Skeletal muscle tissue (tissue), 4 donors: ENCODE data around the gene AP3B2. TPM values are rescaled to one million over a fixed set of nuclear protein-coding genes. Genes with fewer than 3 reads are reported as not detected.

ENCODE experiments used
- H3K27ac ChIP-seq: one replicate; pipeline ENCODE4 v1.7.0; 2013; ENCODE audit warnings: mild to moderate bottlenecking, low read depth, low read length, inconsistent platforms
- H3K27me3 ChIP-seq, 3 donors: one replicate each; pipeline ENCODE4 v1.7.0; 2013; ENCODE audit warnings: low read length in 3 of 3; ENCODE audit not compliant: control insufficient read depth in 3 of 3, insufficient read depth in 3 of 3
- H3K36me3 ChIP-seq, 3 donors: one replicate each; pipeline ENCODE4 v1.7.0; 2013; ENCODE audit warnings: low read length in 3 of 3; ENCODE audit not compliant: control insufficient read depth in 3 of 3, insufficient read depth in 3 of 3
- H3K4me1 ChIP-seq, 3 donors: one replicate each; pipeline ENCODE4 v1.7.0; 2013; ENCODE audit warnings: low read length in 3 of 3, mild to moderate bottlenecking in 3 of 3; ENCODE audit not compliant: control insufficient read depth in 3 of 3, insufficient read depth in 3 of 3
- H3K4me3 ChIP-seq, 3 donors: one replicate each; pipeline ENCODE4 v1.7.0; 2013; ENCODE audit warnings: low read length in 3 of 3
- H3K9ac ChIP-seq, 3 donors: one replicate each; pipeline ENCODE4 v1.7.0; 2013; ENCODE audit warnings: low read length in 3 of 3, mild to moderate bottlenecking in 3 of 3, moderate library complexity in 2 of 3, low read depth in 1 of 3
- H3K9me3 ChIP-seq, 3 donors: one replicate each; pipeline ENCODE4 v1.7.0; 2013; ENCODE audit warnings: low read length in 3 of 3; ENCODE audit not compliant: control insufficient read depth in 3 of 3
- total RNA-seq: library from RNA; depleted of rRNA; stranded (reverse); fragments of >200 nt; gene quantifications from one replicate; pipeline ENCODE4 v1.2.3, GENCODE V29; 2014
- donor health status: Osteomylitis.

The AP3B2 gene
- total RNA-seq, 1 donor from 2014 or later: not detected

DNA sequence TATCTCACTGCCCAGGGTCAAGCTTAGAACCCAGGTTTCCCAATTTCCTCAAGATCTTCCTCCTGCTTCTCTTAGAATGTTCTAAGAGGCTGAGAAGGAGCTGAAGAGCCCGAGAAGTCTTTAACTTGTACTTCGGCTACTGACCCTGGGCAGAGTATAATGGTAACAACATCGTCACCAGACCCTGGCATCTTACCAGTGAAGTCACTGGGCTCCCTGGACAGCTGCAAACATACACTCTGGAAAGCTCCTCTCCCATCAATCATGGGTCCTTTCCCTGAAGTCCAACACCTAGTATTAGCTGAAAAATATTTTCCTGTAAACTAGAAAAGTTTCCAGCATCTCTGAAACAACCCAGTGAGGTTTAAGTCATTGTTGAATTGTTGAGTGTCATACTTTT is 85.2 kb downstream of the AP3B2 start:
- Histone ChIP-seq H3K27ac (no peak overlapping the region), H3K9ac (no peak overlapping the region), H3K27me3 (no peaks in the 10 kb centered on the region), H3K9me3 (no peaks in the 10 kb centered on the region), H3K4me3 (no peak overlapping the region), H3K36me3 (no peaks in the 10 kb centered on the region), H3K4me1 (no peaks in the 10 kb centered on the region)

DNA sequence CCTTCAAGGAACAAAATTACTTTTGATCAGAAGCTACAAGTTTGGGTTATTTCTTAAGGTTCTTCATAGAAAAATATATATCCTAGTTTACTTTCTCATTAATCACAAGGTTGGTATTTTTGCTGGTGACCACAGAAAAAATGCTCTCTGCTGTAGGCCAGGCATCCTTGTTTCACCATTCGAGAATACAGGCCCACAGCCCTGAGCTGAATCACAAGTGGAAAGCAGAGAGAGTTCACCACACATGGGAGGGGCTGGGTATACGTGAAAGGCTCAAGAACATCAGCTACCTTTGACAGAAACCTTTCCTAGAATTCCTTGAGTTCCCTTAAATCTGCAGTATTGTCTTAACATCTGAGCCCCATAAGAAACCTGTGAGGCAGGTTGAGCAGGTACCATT is 85.7 kb downstream of the AP3B2 start:
- no peaks in the 10 kb centered on the region for H3K9me3 ChIP-seq
- H3K36me3 ChIP-seq: no peaks in the 10 kb centered on the region
- no peaks in the 10 kb centered on the region for H3K27me3 ChIP-seq
- no peak overlapping the region for H3K27ac ChIP-seq
- H3K4me1 ChIP-seq: no peaks in the 10 kb centered on the region
- H3K9ac ChIP-seq: no peak overlapping the region
- H3K4me3 ChIP-seq: no peak overlapping the region

DNA sequence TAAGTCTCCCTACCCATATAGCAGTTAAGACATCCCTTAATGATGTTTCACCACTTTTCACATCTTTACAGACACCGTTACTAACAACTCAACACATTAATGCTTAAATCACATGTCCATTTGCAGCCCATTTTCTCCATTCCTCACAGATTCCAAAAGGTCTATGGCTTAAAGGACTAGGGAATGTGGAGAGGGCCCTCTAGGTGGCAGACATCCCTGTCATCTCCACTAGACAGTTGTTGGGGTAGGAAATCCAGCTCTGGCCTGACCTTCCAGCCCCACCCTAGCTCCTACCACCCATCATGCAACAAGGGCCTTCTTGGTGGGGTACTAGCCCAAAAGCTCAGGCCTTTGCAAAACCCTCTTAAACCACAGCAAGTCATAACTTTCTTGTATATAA is 87.7 kb downstream of the AP3B2 start:
- no peaks in the 10 kb centered on the region for H3K4me1 ChIP-seq

DNA sequence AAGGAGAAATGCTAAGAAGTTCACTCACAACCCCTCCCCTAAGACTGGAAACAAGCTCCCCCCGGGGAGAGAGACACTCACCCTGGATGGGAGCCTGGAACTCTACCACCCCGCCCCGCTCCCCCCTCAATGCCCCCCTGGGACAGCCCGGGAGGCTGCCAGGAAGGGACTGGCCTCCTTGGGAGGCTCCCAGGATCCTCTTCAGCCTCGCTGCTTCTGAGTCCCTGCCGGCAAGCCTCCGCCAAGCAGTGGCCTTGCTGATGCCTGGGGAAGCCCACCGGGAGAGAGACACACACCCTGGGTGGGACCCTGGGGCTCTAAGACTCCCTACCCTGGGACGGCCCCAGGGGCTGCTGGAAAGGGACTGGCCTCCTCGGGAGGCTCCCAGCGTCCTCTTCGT is 95.9 kb downstream of the AP3B2 start:
- Histone ChIP-seq H3K4me3 (no peak overlapping the region), H3K9ac (no peak overlapping the region), H3K36me3 (no peaks in the 10 kb centered on the region), H3K27me3 (no peaks in the 10 kb centered on the region), H3K4me1 (no peaks in the 10 kb centered on the region), H3K27ac (no peak overlapping the region), H3K9me3 (no peaks in the 10 kb centered on the region)

More for the DNA sequence above, 87.7 kb downstream of the AP3B2 start:
- Histone ChIP-seq H3K36me3 (no peaks in the 10 kb centered on the region), H3K9ac (no peak overlapping the region), H3K27ac (no peak overlapping the region), H3K9me3 (no peaks in the 10 kb centered on the region), H3K27me3 (no peaks in the 10 kb centered on the region), H3K4me3 (no peak overlapping the region)

DNA sequence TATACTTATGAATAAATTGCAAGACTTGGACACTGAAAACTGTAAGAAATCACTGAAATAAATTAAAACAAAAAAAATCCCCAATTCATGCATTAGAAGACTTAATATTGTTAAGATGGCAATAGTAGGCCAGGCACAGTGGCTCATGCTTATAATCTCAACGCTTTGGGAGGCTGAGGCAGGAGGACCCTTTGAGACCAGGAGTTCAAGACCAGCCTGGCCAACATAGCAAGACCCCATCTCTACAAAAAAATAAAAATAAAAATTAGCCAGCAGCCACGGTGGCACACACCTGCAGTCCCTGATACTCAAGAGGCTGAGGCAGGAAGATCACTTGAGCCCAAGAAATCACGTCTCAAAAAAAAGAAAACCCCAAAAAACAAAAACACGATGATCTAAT is 98.3 kb downstream of the AP3B2 start:
- H3K27ac ChIP-seq: no peak overlapping the region
- H3K9ac ChIP-seq: no peak overlapping the region
- H3K27me3 ChIP-seq: no peaks in the 10 kb centered on the region
- H3K4me1 ChIP-seq: no peaks in the 10 kb centered on the region
- H3K36me3 ChIP-seq: no peaks in the 10 kb centered on the region
- no peak overlapping the region for H3K4me3 ChIP-seq
- no peaks in the 10 kb centered on the region for H3K9me3 ChIP-seq

Other genes starting within 250 kb of the AP3B2 start
- 2,242 TPM for gene RPS17, start 169.4 kb downstream of the AP3B2 start, total RNA-seq
- 0.52 TPM for gene CPEB1, start 62.5 kb downstream of the AP3B2 start, total RNA-seq
- gene FSD2, start 96.2 kb upstream of the AP3B2 start, total RNA-seq: 26.6 TPM
- 6.8 TPM for gene WHAMM, start 99.8 kb upstream of the AP3B2 start, total RNA-seq
- gene HOMER2, start 242.8 kb upstream of the AP3B2 start, total RNA-seq: 11.0 TPM